ENCODE measurements around the gene NSMF. TPM values are rescaled to one million over a fixed set of nuclear protein-coding genes. Genes with fewer than 3 reads are reported as not detected.

NSMF gene
- total RNA-seq, 1 donor from 2014 or later, result 52.5 TPM

- Histone ChIP-seq H3K36me3 (ENCODE audit: control insufficient read depth, insufficient read depth, low read length) (no peaks in the 10 kb centered on the region), H3K27me3 (ENCODE audit: control insufficient read depth, insufficient read depth, low read length) (peaks cover 26% of the 10 kb centered on the region), H3K4me3 (ENCODE audit: low read depth, low read length) (no peak overlapping the region)
- DNase-seq (ENCODE audit: low read depth), result no peak
- TF ChIP-seq CTCF (IDR thresholded peaks at IDR 0.05; ENCODE audit: insufficient read depth, low read length, poor library complexity, severe bottlenecking), result no peak
Measured at GRCh38 chr9:137478962-137479861, 20.1 kb upstream of the NSMF start.

- TF ChIP-seq CTCF (IDR thresholded peaks at IDR 0.05; ENCODE audit: insufficient read depth, low read length, poor library complexity, severe bottlenecking), result no peak
- Histone ChIP-seq H3K4me3 (ENCODE audit: low read depth, low read length) (no peak overlapping the region), H3K36me3 (ENCODE audit: control insufficient read depth, insufficient read depth, low read length) (no peaks in the 10 kb centered on the region), H3K27me3 (ENCODE audit: control insufficient read depth, insufficient read depth, low read length) (peaks cover 26% of the 10 kb centered on the region)
- no peak for DNase-seq (ENCODE audit: low read depth)
Measured at GRCh38 chr9:137478613-137478961, 19.5 kb upstream of the NSMF start.

GRCh38 chr9:137477778-137478612 is 18.9 kb upstream of the NSMF start:
- peaks cover 26% of the 10 kb centered on the region for H3K27me3 ChIP-seq (ENCODE audit: control insufficient read depth, insufficient read depth, low read length)
- no peak overlapping the region for H3K4me3 ChIP-seq (ENCODE audit: low read depth, low read length)
- no peaks in the 10 kb centered on the region for H3K36me3 ChIP-seq (ENCODE audit: control insufficient read depth, insufficient read depth, low read length)
- no peak for DNase-seq (ENCODE audit: low read depth)
- TF ChIP-seq CTCF (IDR thresholded peaks at IDR 0.05; ENCODE audit: insufficient read depth, low read length, poor library complexity, severe bottlenecking), result no peak

GRCh38 chr9:137476856-137477255 is 17.7 kb upstream of the NSMF start:
- no peak for DNase-seq (ENCODE audit: low read depth)
- no peak for TF ChIP-seq CTCF (IDR thresholded peaks at IDR 0.05; ENCODE audit: insufficient read depth, low read length, poor library complexity, severe bottlenecking)

GRCh38 chr9:137475666-137476065 is 16.5 kb upstream of the NSMF start:
- no peak for TF ChIP-seq CTCF (IDR thresholded peaks at IDR 0.05; ENCODE audit: insufficient read depth, low read length, poor library complexity, severe bottlenecking)
- H3K27me3 ChIP-seq (ENCODE audit: control insufficient read depth, insufficient read depth, low read length), result peaks cover 23% of the 10 kb centered on the region
- H3K4me3 ChIP-seq (ENCODE audit: low read depth, low read length), result no peak overlapping the region
- DNase-seq (ENCODE audit: low read depth), result no peak
- no peaks in the 10 kb centered on the region for H3K36me3 ChIP-seq (ENCODE audit: control insufficient read depth, insufficient read depth, low read length)

More at GRCh38 chr9:137476856-137477255, 17.7 kb upstream of the NSMF start:
- H3K4me3 ChIP-seq (ENCODE audit: low read depth, low read length), result no peak overlapping the region
- peaks cover 27% of the 10 kb centered on the region for H3K27me3 ChIP-seq (ENCODE audit: control insufficient read depth, insufficient read depth, low read length)
- H3K36me3 ChIP-seq (ENCODE audit: control insufficient read depth, insufficient read depth, low read length), result no peaks in the 10 kb centered on the region

All from kidney epithelial cell (primary cell).